ENCODE measurements around the gene LRRC2.
"Not testable (repeated sequence)": the region's sequence is repeated elsewhere in the genome, so short reads cannot be mapped to it uniquely, and the experiment has no call there.

LRRC2 gene

GRCh38 chr3:46524008-46524407 is 42.1 kb downstream of the LRRC2 start:
- no peak for DNase-seq (ENCODE audit: low read depth)

GRCh38 chr3:46523556-46523955 is 42.5 kb downstream of the LRRC2 start:
- no peak for DNase-seq (ENCODE audit: low read depth)

- DNase-seq (ENCODE audit: low read depth): not testable (repeated sequence)
Measured at GRCh38 chr3:46522201-46522600, 43.9 kb downstream of the LRRC2 start.

DNA sequence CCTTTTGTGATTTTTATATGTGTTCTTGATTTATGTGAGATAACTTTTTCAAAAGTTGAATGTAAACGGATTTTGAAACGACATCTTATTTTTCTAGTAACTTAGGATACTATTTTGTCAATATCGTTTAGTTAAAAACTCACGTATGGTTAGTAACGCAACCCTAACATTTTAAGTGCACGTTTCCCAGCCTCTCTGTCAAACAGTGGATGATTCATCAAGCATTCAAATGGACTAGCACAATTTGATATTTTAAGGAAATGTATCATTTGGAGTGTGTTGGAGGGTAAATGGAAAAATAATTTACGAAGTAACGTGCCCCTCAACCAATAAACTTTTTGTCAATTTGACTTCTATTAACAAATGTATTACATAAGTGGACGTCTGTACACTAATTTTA is 45.0 kb downstream of the LRRC2 start:
- no peak for DNase-seq (ENCODE audit: low read depth)

GRCh38 chr3:46520531-46520930 is 45.6 kb downstream of the LRRC2 start:
- DNase-seq (ENCODE audit: low read depth): no peak

DNA sequence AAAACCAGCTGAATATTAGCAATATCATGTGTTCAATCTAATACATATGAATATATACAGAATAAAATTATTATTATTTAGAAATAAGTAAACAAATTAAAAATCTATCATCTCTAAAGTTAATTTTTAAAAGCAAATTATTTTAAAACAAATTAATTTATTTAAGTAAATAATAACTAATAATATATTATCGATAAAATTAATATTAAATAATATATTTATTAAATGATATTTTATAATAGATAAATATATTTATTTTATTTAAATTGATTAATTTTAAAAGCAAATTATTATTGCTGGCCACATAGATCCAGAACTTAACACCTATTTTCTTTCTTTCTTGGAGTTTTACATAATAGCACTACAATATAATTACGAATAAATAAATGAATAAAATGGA is 46.1 kb downstream of the LRRC2 start:
- no peak for DNase-seq (ENCODE audit: low read depth)

GRCh38 chr3:46517784-46518181 is 48.3 kb downstream of the LRRC2 start:
- no peak for DNase-seq (ENCODE audit: low read depth)

DNA sequence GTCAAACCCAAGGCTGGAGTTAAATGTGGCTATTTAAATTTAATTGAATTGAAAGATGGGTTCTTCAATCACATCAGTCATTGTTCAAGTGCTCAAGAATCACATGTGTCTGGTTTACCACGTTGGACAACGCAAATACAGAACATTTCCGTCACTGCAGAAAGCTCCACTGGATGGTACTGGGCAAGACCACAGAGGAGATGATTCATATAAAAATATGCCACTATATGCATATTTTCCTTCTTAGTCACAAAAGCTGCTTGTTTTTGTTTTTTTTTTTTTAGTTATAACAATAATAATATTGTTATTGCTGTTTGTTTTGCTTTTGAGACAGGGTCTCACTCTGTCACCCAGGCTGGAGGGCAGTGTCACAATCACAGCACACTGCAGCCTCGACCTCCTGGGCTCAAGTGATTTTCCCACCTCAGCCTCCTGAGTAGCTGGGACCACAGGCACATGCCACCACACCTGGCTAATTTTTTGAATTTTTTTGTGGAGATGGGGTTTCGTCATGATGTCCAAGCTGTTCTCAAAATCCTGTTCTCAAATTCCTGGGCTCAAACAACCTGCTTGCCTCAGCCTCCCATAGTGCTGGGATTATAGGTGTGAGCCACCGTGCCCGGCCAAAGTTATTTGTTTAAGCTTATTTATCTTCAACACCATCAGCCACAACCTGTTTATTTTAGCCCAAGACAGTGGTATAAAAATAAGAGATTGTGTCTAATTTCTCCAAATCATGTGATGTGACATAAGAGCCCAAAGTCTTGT is 48.9 kb downstream of the LRRC2 start:
- DNase-seq (ENCODE audit: low read depth): peak; percentile 43

DNA sequence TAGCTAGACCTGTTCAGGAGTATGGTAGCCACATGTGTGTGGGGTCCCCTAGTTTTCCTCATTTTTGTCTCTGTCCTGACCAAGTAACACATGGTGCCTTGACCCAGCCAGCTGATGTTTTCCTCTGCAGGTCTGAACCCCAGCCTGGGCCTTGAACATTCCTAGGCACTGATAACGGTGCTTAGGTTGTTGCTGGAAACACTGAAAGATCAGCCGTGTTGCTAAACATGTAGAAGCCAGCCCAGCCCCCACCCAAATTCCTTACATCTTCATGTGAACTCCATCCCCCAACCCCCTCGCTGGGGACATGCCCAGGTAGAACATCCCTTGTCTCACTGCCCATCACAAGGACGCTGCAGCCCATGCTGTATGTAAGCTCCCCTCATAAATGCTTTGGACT is 49.6 kb downstream of the LRRC2 start:
- no peak for DNase-seq (ENCODE audit: low read depth)

- DNase-seq (ENCODE audit: low read depth): no peak
Measured at GRCh38 chr3:46512191-46512749, 53.8 kb downstream of the LRRC2 start.

GRCh38 chr3:46509661-46510187 is 56.4 kb downstream of the LRRC2 start:
- no peak for DNase-seq (ENCODE audit: low read depth)

GRCh38 chr3:46508850-46509591 is 57.1 kb downstream of the LRRC2 start:
- DNase-seq (ENCODE audit: low read depth): no peak

DNA sequence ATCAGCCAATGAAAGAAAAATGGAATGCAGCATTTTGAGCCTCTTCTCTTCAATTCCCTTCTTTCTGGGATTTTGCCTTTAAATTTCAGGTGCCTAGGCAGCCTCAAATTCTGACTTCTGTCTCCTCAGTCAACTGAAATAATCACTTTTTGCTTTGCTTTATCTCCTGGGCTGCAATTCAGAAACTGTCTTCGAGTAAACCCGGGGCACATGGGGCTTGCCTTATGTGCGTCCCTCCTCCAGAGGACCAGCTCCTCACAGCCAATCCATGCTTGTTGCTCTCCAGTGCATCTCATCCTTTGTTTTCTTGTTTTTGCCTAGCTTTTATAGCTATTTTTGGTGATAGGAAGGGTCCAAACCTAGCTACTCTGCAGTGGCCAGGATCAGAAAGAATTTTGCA is 59.6 kb downstream of the LRRC2 start:
- no peak for DNase-seq (ENCODE audit: low read depth)

DNA sequence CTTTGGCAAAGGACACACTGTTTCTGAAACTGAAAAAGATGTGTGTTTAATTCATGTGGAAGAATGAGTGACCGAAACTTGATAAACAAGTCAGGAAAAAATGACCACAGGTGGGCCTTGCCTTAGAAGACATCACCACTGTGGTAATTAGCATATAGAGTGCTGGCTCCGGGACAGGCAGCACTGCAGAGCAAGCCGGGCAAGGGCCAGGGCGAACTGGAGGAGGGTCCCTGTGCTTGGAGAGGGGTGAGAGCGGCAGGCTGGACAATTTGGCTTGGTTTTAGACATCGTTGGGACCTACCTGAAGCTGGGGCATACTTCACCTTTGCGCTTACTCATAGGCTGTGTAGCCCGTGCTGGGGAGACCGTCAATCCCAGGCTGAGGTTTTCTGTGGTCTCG is 60.1 kb downstream of the LRRC2 start:
- DNase-seq (ENCODE audit: low read depth): no peak

DNA sequence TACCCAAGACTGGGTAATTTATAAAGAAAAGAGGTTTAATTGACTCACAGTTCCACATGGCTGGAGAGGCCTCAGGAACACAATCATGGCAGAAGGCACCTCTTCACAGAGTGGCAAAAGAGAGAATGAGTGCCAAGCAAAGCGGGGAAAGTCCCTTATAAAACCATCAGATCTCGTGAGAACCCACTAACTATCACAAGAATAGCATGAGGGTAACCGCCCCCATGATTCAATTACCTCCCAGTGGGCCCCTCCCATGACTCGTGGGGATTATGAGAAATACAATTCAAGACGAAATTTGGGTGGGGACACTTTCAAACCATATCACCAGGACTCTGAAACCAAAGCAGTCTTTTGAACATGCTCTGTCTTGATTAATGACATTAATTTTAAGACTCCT is 61.3 kb downstream of the LRRC2 start:
- DNase-seq (ENCODE audit: low read depth): no peak

DNA sequence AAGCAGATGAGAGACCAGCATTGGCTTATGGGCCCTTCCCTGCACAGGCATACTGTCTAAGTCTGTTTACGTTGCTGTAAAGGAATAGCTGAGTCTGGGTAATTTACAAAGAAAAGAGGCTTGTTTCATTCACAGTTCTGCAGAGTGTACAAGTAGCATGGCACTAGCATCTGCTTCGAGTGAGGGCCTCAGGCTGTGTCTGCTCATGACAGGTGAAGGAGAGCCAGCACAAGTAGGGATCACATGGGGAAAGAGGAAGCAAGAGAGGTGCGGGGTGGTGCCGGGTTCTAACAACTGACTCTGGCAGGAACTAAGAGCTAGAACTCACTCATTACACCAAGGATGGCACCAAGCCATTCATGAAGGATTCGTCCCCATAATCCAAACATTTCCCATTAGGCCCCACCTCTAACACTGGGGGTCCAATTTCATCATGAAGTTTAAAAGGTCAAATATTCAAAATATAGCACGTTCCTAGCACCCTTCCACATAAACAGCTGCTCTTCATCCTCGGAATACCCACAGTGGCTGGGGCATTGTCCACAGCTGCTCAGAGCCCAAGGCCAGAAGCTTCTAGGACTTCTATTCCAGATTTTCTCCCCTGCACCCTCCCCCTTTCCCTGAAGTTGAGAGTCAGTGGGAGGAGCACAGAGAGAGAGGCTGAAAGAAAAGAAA is 62.8 kb downstream of the LRRC2 start:
- no peak for DNase-seq (ENCODE audit: low read depth)

GRCh38 chr3:46501702-46502101 is 64.4 kb downstream of the LRRC2 start:
- DNase-seq (ENCODE audit: low read depth): no peak

GRCh38 chr3:46500656-46501635 is 65.2 kb downstream of the LRRC2 start:
- peak; percentile 65 for DNase-seq (ENCODE audit: low read depth)

DNA sequence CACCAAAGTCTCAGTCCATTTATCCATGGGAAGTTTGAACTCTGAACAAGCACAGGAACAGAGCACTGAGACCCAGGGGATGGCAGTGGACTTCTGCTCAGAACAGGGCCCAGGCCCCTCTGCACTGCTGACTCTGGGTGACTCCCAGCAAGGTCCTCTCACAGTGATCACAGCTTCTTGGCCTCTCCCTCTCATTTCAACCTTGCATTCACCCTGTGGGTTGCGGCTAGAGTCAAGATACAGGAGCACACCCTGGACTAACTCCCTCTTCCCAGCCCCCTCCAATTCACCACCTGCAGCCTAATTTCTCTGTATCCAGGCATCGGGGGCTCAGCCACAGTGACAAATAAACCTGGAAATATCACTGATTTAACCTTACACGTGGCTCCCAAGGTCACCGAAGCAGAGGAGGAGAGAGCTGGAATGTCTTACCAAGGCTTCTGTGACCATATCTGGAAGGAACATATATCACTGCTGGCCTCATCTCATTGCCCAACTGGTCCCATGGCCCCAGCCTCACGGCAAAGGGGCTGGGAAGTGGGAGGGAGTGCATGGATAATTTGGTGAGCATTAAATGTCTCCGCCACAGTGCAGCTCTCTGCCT is 67.1 kb downstream of the LRRC2 start:
- DNase-seq (ENCODE audit: low read depth): no peak

DNA sequence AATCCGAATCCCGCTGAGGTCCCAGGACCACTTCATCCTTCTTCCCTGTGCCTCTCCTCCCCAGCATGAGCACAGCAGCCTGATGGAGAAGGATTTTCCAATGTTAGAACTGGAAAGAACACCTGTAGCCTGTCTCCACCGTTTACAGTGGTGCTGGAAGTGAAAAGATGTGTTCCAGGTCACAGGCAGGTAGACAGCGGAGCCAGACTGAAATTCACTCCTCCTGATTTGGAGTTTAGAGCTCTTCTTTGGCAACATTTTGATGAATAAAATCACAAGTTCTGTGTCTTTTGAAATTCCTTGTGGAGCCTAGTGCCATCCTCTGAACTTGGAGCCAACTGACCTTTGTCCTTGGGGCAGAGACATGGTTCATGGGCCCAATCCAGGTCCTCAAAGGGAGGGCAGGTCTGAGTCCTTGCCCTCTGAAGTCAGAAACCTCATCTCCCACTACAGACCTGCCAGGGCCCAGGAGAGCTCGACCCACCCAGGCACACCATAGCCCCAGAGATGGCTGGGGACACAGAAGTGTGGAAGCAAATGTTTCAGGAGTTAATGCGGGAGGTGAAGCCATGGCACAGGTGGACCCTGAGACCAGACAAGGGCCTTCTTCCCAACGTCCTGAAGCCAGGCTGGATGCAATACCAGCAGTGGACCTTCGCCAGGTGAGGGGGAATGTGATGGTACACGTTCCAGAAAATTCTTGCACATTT is 68.4 kb downstream of the LRRC2 start, which contains the start of gene RTP3:
RTP3 (plus strand) TSS at position 421 of the 710 bp plus-strand sequence; CDS start at position 508, 87 bp downstream.
- no peak for DNase-seq (ENCODE audit: low read depth)

All from GM04503 (cell line).